Esophagus (tissue), 2 donors: ENCODE measurements around the gene TP63. TPM values are rescaled to one million over a fixed set of nuclear protein-coding genes. Genes with fewer than 3 reads are reported as not detected.

ENCODE experiments used
- H3K27ac ChIP-seq, 2 donors: one replicate each; pipeline ENCODE4 v1.5.1; 2013; ENCODE audit warnings: low read depth in 2 of 2, mild to moderate bottlenecking in 2 of 2, inconsistent platforms in 1 of 2, low read length in 1 of 2, moderate library complexity in 1 of 2
- H3K27me3 ChIP-seq, 2 donors: one replicate each; pipeline ENCODE4 v1.6.1; 2013; ENCODE audit warnings: low read length in 2 of 2, control low read depth in 1 of 2, mild to moderate bottlenecking in 1 of 2; ENCODE audit not compliant: insufficient read depth in 2 of 2, control insufficient read depth in 1 of 2
- H3K36me3 ChIP-seq, 2 donors: one replicate each; pipeline ENCODE4 v1.6.1; 2013; ENCODE audit warnings: low read length in 1 of 2; ENCODE audit not compliant: control insufficient read depth in 2 of 2, insufficient read depth in 2 of 2
- H3K4me1 ChIP-seq, 2 donors: one replicate each; pipeline ENCODE4 v1.6.1; 2013; ENCODE audit warnings: low read length in 1 of 2; ENCODE audit not compliant: control insufficient read depth in 2 of 2, insufficient read depth in 2 of 2
- H3K4me3 ChIP-seq, 2 donors: one replicate each; pipeline ENCODE4 v1.5.1; 2013; ENCODE audit warnings: low read length in 2 of 2, mild to moderate bottlenecking in 2 of 2, low read depth in 1 of 2, moderate library complexity in 1 of 2
- H3K9me3 ChIP-seq, 2 donors: one replicate each; pipeline ENCODE4 v1.6.1; 2013; ENCODE audit warnings: mild to moderate bottlenecking in 2 of 2, low read depth in 1 of 2, low read length in 1 of 2, moderate library complexity in 1 of 2; ENCODE audit not compliant: control insufficient read depth in 2 of 2, insufficient read depth in 1 of 2
- WGBS, 2 donors: extraction: QIAGEN DNeasy Blood & Tissue Kit; methylation state at CpG; one replicate each; pipeline ENCODE4 v1.1.7; 2013; 5-methylcytosine and 5-hydroxymethylcytosine counted together
- polyA plus RNA-seq, 2 donors: library from polyadenylated mRNA; stranded (reverse); fragments of 200-250 nt; gene quantifications; one replicate each; pipeline ENCODE4 v1.2.3, GENCODE V29; 2013
- donor health status: healthy with polysubstance abuse.
- donor health status: Bipolar disorder and iron deficiency.

Gene TP63
- polyA plus RNA-seq, 2 donors, result 37.8 to 57.2 TPM

GRCh38 chr3:189842681-189843602 lies 211.8 kb downstream of the TP63 start:
- H3K36me3 ChIP-seq, result no peaks in the 10 kb centered on the region
- H3K4me3 ChIP-seq, result no peak overlapping the region
- peak overlapping the region; percentile 87 to 96 for H3K27ac ChIP-seq
- 47 to 52% methylated on average over 19 of the region's 19 CpGs for WGBS, 2 donors
- H3K4me1 ChIP-seq, result peaks cover 0 to 8% of the 10 kb centered on the region in 2 donors
- no peaks in the 10 kb centered on the region for H3K27me3 ChIP-seq
- H3K9me3 ChIP-seq, result no peaks in the 10 kb centered on the region

DNA sequence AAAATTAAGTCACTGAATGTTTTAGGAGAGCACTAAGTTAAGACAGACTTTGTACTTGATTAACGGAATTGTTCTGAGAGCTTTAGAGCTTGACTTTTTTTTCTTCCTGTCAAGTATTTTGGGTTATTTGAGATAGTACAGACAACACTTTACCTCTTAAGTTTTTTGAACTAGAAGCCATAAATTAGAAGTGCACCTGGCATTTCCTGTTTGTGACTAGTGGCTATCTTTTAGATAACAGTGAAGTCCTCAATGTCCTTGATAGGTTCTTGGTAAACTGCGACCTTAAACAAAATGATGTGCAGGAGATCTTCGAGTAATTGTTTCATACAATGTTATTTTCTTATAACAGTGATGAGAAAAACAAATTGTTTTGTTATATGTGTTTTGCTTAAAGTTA lies 213.9 kb downstream of the TP63 start:
- peaks cover 0 to 8% of the 10 kb centered on the region in 2 donors for H3K4me1 ChIP-seq
- no peak overlapping the region for H3K4me3 ChIP-seq
- no peak overlapping the region for H3K27ac ChIP-seq
- 68 to 73% methylated on average over 3 of the region's 3 CpGs for whole genome bisulfite sequencing, 2 donors
- no peaks in the 10 kb centered on the region for H3K9me3 ChIP-seq
- no peaks in the 10 kb centered on the region for H3K36me3 ChIP-seq
- H3K27me3 ChIP-seq, result no peaks in the 10 kb centered on the region

GRCh38 chr3:189848395-189849040 lies 217.3 kb downstream of the TP63 start:
- H3K36me3 ChIP-seq, result peaks cover 0 to 2% of the 10 kb centered on the region in 2 donors
- H3K4me1 ChIP-seq, result no peaks in the 10 kb centered on the region
- H3K27me3 ChIP-seq, result no peaks in the 10 kb centered on the region
- H3K9me3 ChIP-seq, result no peaks in the 10 kb centered on the region
- 48 to 50% methylated on average over 1 of the region's 1 CpG for WGBS, 2 donors
- H3K4me3 ChIP-seq, result no peak overlapping the region
- peak overlapping the region in 1 of 2 donors; percentile 20 for H3K27ac ChIP-seq

DNA sequence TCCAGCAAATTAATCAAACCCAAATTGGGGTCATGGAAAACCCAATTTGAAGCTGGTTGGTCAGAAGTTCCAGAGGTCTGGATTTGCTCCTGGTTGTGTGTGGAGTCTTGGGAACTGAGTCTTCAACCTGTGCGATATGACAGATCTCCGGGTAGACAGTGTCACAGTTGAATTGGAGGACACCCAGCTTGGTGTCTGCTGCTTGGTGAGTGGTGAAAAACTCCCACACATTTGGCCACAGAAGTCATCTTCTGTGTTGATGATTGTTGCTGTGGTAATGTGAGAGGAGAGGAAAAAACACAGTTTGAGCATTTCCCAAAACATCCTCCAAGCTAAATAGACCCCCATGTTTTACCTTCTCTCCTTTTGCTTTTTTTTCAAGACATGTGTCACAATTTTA lies 218.1 kb downstream of the TP63 start:
- Histone ChIP-seq H3K27ac (no peak overlapping the region), H3K9me3 (no peaks in the 10 kb centered on the region), H3K4me3 (no peak overlapping the region), H3K36me3 (peaks cover 0 to 2% of the 10 kb centered on the region in 2 donors), H3K27me3 (no peaks in the 10 kb centered on the region), H3K4me1 (no peaks in the 10 kb centered on the region)
- WGBS, 2 donors, result 59 to 77% methylated on average over 2 of the region's 2 CpGs

DNA sequence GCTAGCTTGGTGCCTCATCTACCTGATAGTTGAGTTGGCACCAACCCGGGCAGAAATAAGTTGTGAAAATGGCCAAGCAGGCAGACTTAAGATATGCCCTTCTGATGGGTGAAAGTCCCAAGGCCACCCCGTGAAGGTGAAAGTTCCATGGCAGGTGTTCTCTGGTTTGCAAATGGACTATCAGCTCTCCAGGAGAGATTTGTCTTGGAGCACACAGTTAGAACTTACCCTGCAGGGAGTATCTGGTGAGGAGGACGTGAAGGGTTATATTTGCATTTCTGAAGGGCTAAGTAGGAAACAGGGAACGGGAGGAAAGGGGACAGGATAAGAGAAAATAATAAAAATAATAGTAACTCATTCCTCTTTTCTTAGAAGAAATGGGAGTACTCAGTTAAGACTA lies 220.5 kb downstream of the TP63 start:
- no peak overlapping the region for H3K27ac ChIP-seq
- peaks cover 0 to 2% of the 10 kb centered on the region in 2 donors for H3K36me3 ChIP-seq
- 63 to 75% methylated on average over 4 of the region's 4 CpGs for WGBS, 2 donors
- no peaks in the 10 kb centered on the region for H3K27me3 ChIP-seq
- no peaks in the 10 kb centered on the region for H3K4me1 ChIP-seq
- H3K9me3 ChIP-seq, result no peaks in the 10 kb centered on the region
- no peak overlapping the region for H3K4me3 ChIP-seq

DNA sequence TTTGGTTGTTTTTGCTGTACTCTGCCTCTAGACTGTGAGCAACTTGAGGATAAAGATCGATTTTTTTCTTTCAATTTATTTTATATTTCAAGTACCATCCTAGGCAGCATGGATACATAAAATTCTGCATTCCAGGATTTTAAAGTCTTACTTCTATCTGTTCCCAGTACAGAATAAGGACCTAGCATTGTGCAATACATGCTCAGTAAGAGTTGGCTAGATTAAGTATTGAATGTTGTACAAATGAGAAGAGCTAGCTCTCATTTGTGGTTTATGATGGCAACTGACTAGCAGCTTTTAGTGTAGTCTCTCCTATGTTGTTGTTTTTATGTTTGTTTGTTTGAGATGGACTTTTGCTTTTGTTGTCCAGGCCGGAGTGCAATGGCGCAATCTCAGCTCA lies 222.7 kb downstream of the TP63 start:
- Histone ChIP-seq H3K4me3 (no peak overlapping the region), H3K27me3 (no peaks in the 10 kb centered on the region), H3K27ac (no peak overlapping the region), H3K9me3 (no peaks in the 10 kb centered on the region), H3K36me3 (peaks cover 0 to 2% of the 10 kb centered on the region in 2 donors), H3K4me1 (no peaks in the 10 kb centered on the region)
- WGBS, 2 donors, result 93 to 94% methylated on average over 3 of the region's 3 CpGs

GRCh38 chr3:189860296-189860695 lies 229.1 kb downstream of the TP63 start:
- Histone ChIP-seq H3K4me1 (peaks cover 0 to 2% of the 10 kb centered on the region in 2 donors), H3K36me3 (no peaks in the 10 kb centered on the region), H3K4me3 (no peak overlapping the region), H3K27me3 (no peaks in the 10 kb centered on the region), H3K27ac (no peak overlapping the region), H3K9me3 (no peaks in the 10 kb centered on the region)
- 87 to 88% methylated on average over 4 of the region's 4 CpGs for WGBS, 2 donors

DNA sequence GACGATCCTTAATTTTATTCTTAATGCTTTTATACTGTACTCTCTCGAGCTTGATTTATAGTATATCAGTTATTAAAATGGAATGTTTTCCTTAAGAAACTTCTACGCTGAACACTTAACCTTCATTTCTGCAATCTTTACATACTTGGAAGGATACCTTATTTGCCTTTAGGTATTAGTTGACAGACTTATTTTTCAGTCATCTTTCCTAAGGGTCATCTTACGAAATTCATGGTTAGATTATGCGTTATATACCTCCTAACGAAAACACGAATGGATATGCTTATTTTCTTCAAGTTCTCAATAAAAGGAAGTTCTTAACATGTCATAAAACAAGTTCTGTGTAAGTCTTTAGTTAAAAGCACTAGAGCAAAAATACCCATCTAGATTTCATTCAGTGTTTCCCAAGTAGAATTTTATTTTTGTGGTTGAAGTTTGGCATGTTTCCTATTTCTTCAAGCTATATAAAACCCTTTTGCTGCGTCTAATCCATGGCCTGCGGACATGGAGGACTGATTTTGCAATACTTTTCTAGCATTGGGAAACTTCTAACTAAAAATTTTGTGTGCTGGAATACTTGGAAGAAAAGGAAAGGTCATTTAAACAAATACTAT lies 231.3 kb downstream of the TP63 start:
- Histone ChIP-seq H3K27ac (no peak overlapping the region), H3K4me1 (peaks cover 0 to 2% of the 10 kb centered on the region in 2 donors), H3K27me3 (no peaks in the 10 kb centered on the region), H3K4me3 (no peak overlapping the region), H3K9me3 (no peaks in the 10 kb centered on the region), H3K36me3 (no peaks in the 10 kb centered on the region)
- WGBS, 2 donors, result 54 to 69% methylated on average over 9 of the region's 9 CpGs

- 41 to 59% methylated on average over 3 of the region's 3 CpGs for WGBS, 2 donors
These were observed 231.8 kb downstream of the TP63 start for GRCh38 chr3:189863031-189863430.

More at GRCh38 chr3:189863031-189863430, 231.8 kb downstream of the TP63 start:
- Histone ChIP-seq H3K4me1 (peaks cover 0 to 2% of the 10 kb centered on the region in 2 donors), H3K9me3 (no peaks in the 10 kb centered on the region), H3K27me3 (no peaks in the 10 kb centered on the region), H3K27ac (peak overlapping the region in 1 of 2 donors; percentile 30), H3K36me3 (no peaks in the 10 kb centered on the region), H3K4me3 (no peak overlapping the region)
